ENCODE data around the gene MAGEA8. TPM values are rescaled to one million over a fixed set of nuclear protein-coding genes. Genes with fewer than 3 reads are reported as not detected.

Gene MAGEA8
- total and polyA plus RNA-seq, 2 experiments from 2014 or later, result not detected

DNA sequence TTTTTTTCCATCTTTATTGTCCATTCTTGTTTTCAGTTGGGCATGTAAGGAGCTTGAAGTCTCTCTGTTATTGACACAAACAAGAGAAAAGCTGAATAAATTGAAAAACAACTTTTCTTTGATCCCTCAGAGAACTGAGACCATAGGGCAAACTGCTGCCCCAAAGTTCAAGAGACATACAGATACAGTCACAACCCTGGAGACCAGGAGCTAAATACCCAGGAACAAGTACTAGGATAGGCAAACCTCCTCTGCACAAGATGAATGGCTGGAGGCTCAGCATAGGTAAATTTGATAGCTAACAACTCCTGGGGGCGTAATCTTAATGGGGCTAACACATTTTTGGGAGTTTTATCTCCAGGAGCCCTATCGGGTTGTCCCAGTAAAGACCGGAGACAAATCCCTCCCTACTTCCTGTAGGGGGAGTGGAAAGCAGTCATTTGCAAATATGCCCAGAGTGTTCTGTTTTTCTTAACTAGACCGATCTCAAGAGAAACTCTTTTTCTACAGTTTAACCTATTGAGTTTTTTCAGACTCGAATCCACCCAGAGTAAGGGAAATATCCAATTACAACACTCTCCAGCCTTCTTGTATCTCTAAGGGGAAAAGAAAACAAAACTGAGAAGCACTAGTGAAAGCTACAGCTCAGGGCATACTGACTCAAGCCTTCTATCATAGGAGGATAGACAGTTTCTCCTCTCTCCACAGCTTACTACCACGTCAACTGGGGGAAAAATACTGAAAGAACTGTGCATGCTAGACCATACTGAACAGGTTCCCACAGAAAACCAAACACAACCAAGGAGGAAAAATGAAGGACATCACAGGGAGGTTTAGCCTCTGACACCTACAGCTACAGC is 23.1 kb downstream of the MAGEA8 start:
- peak overlapping the region; percentile 35; the same call in 1 of the 3 replicates for H3K4me3 Mint-ChIP-seq
- H3K27ac Mint-ChIP-seq, result peak overlapping the region; percentile 86
- H3F3A ChIP-seq (replicated peaks; ENCODE audit: low read depth), result no peaks in the 10 kb centered on the region
- no peaks in the 10 kb centered on the region for H3K9me2 ChIP-seq (ENCODE audit: insufficient read depth)
- ATAC-seq (peak; percentile 65), DNase-seq (ENCODE audit: low spot score) (peak; percentile 21)
- H3K4me3 ChIP-seq, result 0 out of 2 replicates have a peak overlapping the region, but pooled peaks have one; percentile 20
- peak overlapping the region; percentile 40; the same call in 1 of the 2 replicates for H3K4me2 ChIP-seq
- H3K27ac ChIP-seq (ENCODE audit: low read depth), result no peak overlapping the region
- H2AFZ ChIP-seq, result peak overlapping the region; percentile 90; the same call in 1 of the 2 replicates
- H3K27me3 ChIP-seq (ENCODE audit: insufficient read depth), result no peaks in the 10 kb centered on the region
- H3K9me3 Mint-ChIP-seq, result no peaks in the 10 kb centered on the region; the same call in 2 of the 3 replicates
- H3K79me2 ChIP-seq (replicated peaks; ENCODE audit: insufficient read depth), result no peaks in the 10 kb centered on the region
- no peaks in the 10 kb centered on the region for H3K36me3 Mint-ChIP-seq (ENCODE audit: low read depth)
- no peak for TF ChIP-seq POLR2AphosphoS5 (IDR thresholded peaks at IDR 0.05; ENCODE audit: low read depth)
- TF ChIP-seq, protein P1, sequence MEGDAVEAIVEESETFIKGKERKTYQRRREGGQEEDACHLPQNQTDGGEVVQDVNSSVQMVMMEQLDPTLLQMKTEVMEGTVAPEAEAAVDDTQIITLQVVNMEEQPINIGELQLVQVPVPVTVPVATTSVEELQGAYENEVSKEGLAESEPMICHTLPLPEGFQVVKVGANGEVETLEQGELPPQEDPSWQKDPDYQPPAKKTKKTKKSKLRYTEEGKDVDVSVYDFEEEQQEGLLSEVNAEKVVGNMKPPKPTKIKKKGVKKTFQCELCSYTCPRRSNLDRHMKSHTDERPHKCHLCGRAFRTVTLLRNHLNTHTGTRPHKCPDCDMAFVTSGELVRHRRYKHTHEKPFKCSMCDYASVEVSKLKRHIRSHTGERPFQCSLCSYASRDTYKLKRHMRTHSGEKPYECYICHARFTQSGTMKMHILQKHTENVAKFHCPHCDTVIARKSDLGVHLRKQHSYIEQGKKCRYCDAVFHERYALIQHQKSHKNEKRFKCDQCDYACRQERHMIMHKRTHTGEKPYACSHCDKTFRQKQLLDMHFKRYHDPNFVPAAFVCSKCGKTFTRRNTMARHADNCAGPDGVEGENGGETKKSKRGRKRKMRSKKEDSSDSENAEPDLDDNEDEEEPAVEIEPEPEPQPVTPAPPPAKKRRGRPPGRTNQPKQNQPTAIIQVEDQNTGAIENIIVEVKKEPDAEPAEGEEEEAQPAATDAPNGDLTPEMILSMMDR (conservative IDR thresholded peaks at IDR 0.05; ENCODE audit: low read depth in 2 of 2), result peak in 1 of 2 experiments; percentile 2; a peak in 1 of 4 replicates
- peaks cover 1% of the 10 kb centered on the region for H3K27me3 Mint-ChIP-seq (ENCODE audit: insufficient read depth, low read depth, poor library complexity)
- peaks cover 12% of the 10 kb centered on the region for H3K4me1 Mint-ChIP-seq
- H3K4me1 ChIP-seq (ENCODE audit: insufficient read depth), result peaks cover 8% of the 10 kb centered on the region; the same call in 1 of the 2 replicates
- no peaks in the 10 kb centered on the region for H4K20me1 ChIP-seq (replicated peaks; ENCODE audit: insufficient read depth)
- no peaks in the 10 kb centered on the region for H3K36me3 ChIP-seq (ENCODE audit: insufficient read depth)

DNA sequence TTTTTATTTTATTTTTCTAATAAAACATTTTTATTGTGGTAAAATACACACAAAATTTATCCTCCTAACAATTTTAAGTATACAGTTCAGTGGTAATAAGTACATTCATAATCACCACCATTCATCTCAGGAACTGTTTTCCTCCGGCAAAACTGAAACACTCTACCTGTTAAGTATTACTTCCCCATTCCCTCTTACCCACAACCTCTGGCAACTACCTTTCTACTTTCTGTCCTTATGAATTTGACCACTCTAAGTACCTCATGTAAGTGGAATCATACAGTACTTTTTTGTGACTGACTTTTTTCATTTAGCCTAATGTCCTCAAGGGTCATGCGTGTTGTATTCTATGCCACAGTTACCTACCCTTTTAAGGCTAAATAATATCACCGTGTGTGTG is 27.3 kb downstream of the MAGEA8 start:
- DNase-seq (ENCODE audit: low spot score), result no peak
- Histone ChIP-seq H2AFZ (no peak overlapping the region), H3K27me3 (ENCODE audit: insufficient read depth) (no peaks in the 10 kb centered on the region), H3K4me1 (ENCODE audit: insufficient read depth) (peaks cover 8% of the 10 kb centered on the region; the same call in 1 of the 2 replicates), H4K20me1 (replicated peaks; ENCODE audit: insufficient read depth) (no peaks in the 10 kb centered on the region), H3F3A (replicated peaks; ENCODE audit: low read depth) (no peaks in the 10 kb centered on the region), H3K79me2 (replicated peaks; ENCODE audit: insufficient read depth) (no peaks in the 10 kb centered on the region), H3K9me2 (ENCODE audit: insufficient read depth) (no peaks in the 10 kb centered on the region), H3K4me3 (no peak overlapping the region), H3K4me2 (no peak overlapping the region), H3K36me3 (ENCODE audit: insufficient read depth) (no peaks in the 10 kb centered on the region), H3K27ac (ENCODE audit: low read depth) (no peak overlapping the region)
- Mint-ChIP-seq H3K4me3 (no peak overlapping the region), H3K9me3 (no peaks in the 10 kb centered on the region), H3K27me3 (ENCODE audit: insufficient read depth, low read depth, poor library complexity) (peaks cover 3% of the 10 kb centered on the region), H3K4me1 (peaks cover 12% of the 10 kb centered on the region), H3K27ac (no peak overlapping the region), H3K36me3 (ENCODE audit: low read depth) (no peaks in the 10 kb centered on the region)
- no peak for ATAC-seq
- TF ChIP-seq, protein P2, sequence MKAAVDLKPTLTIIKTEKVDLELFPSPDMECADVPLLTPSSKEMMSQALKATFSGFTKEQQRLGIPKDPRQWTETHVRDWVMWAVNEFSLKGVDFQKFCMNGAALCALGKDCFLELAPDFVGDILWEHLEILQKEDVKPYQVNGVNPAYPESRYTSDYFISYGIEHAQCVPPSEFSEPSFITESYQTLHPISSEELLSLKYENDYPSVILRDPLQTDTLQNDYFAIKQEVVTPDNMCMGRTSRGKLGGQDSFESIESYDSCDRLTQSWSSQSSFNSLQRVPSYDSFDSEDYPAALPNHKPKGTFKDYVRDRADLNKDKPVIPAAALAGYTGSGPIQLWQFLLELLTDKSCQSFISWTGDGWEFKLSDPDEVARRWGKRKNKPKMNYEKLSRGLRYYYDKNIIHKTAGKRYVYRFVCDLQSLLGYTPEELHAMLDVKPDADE (IDR thresholded peaks at IDR 0.05), result no peak
- TF ChIP-seq EZH2phosphoT487 (IDR thresholded peaks at IDR 0.05; ENCODE audit: unreplicated experiment) (no peak), POLR2AphosphoS5 (IDR thresholded peaks at IDR 0.05; ENCODE audit: low read depth) (no peak), CREB1 (CRISPR knock-in tag; IDR thresholded peaks at IDR 0.05; ENCODE audit: low read depth) (no peak), ZNF114 (CRISPR knock-in tag; IDR thresholded peaks at IDR 0.05) (no peak), EZH2 (IDR thresholded peaks at IDR 0.05; ENCODE audit: low read depth, unreplicated experiment) (no peak), ZNF331 (CRISPR knock-in tag; IDR thresholded peaks at IDR 0.05; ENCODE audit: low read depth) (no peak), NANOG (IDR thresholded peaks at IDR 0.05; ENCODE audit: borderline replicate concordance) (no peak), STAT1 (IDR thresholded peaks at IDR 0.05; ENCODE audit: unreplicated experiment) (no peak), JUNB (IDR thresholded peaks at IDR 0.05; ENCODE audit: unreplicated experiment) (no peak)
- TF ChIP-seq, protein P1 (conservative IDR thresholded peaks at IDR 0.05; ENCODE audit: low read depth in 2 of 2), result no peak

Measured in GM23338 (cell line).